Left kidney (tissue), 8 donors: ENCODE measurements around the gene FGD2. TPM values are rescaled to one million over a fixed set of nuclear protein-coding genes. Genes with fewer than 3 reads are reported as not detected.

ENCODE experiments used
- DNase-seq: peaks from one replicate; pipeline ENCODE4 v3.0.0-alpha.2; 2013
- long read RNA-seq, 8 donors: transcript quantifications; one replicate each; lab custom pipeline, GENCODE V29; 2026
- polyA plus RNA-seq: library from polyadenylated mRNA; unstranded; fragments of 120-200 nt; gene quantifications from one replicate; pipeline ENCODE4 v1.2.1, GENCODE V29; 2013; ENCODE audit not compliant: insufficient read length

FGD2 gene, protein sequence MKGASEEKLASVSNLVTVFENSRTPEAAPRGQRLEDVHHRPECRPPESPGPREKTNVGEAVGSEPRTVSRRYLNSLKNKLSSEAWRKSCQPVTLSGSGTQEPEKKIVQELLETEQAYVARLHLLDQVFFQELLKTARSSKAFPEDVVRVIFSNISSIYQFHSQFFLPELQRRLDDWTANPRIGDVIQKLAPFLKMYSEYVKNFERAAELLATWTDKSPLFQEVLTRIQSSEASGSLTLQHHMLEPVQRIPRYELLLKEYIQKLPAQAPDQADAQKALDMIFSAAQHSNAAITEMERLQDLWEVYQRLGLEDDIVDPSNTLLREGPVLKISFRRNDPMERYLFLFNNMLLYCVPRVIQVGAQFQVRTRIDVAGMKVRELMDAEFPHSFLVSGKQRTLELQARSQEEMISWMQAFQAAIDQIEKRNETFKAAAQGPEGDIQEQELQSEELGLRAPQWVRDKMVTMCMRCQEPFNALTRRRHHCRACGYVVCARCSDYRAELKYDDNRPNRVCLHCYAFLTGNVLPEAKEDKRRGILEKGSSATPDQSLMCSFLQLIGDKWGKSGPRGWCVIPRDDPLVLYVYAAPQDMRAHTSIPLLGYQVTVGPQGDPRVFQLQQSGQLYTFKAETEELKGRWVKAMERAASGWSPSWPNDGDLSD
- 2.5 TPM for polyA plus RNA-seq
- long read RNA-seq, donor 1: 0 reads
- long read RNA-seq, donor 2: 0 reads
- long read RNA-seq, donor 3: 0 reads
- long read RNA-seq, donor 4: 0 reads
- long read RNA-seq, donor 5, partial matches to known transcripts: 0 of 1 reads
- long read RNA-seq, donor 5, other reads (novel, unspliced or antisense): 0 of 1 reads
- long read RNA-seq, donor 6: 0 reads
- long read RNA-seq, donor 7: 0 reads
- long read RNA-seq, donor 8, partial matches to known transcripts: 0 of 2 reads
- long read RNA-seq, donor 8, other reads (novel, unspliced or antisense): 0 of 2 reads

GRCh38 chr6:37005061-37005810, at the start of gene FGD2:
FGD2 (plus strand) TSS chr6:37005655; CDS start chr6:37005818, 163 bp downstream.
- DNase-seq: no peak

- no peak for DNase-seq
Observed at GRCh38 chr6:36955671-36956445, 49.6 kb upstream of the FGD2 start.

- DNase-seq: no peak
Observed at GRCh38 chr6:36956446-36956820, 49.0 kb upstream of the FGD2 start.

DNA sequence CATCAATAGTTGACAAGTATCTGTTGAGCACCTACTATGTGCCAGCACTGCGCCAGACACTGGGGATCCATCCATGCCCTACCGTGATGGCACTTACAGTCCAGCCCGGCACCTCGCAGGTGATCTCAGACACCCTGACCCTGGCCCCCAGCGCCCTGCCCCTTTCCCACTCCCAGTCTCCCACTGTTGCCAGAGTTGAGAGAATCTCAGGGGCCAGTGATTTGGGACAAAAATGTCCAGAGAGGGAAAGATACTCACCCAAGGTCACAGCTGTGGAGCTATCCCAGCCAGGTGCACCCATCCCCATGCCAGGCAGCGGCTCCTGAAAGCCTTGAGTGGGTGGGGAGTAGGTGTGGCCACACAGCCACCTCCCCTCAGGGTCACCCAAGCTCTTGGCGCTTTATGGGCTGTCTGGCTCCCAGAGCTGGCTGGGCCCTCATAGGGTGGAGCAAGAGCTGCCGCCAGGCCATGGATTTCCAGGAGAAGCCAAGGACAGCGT, 47.6 kb upstream of the FGD2 start:
- DNase-seq: no peak

DNA sequence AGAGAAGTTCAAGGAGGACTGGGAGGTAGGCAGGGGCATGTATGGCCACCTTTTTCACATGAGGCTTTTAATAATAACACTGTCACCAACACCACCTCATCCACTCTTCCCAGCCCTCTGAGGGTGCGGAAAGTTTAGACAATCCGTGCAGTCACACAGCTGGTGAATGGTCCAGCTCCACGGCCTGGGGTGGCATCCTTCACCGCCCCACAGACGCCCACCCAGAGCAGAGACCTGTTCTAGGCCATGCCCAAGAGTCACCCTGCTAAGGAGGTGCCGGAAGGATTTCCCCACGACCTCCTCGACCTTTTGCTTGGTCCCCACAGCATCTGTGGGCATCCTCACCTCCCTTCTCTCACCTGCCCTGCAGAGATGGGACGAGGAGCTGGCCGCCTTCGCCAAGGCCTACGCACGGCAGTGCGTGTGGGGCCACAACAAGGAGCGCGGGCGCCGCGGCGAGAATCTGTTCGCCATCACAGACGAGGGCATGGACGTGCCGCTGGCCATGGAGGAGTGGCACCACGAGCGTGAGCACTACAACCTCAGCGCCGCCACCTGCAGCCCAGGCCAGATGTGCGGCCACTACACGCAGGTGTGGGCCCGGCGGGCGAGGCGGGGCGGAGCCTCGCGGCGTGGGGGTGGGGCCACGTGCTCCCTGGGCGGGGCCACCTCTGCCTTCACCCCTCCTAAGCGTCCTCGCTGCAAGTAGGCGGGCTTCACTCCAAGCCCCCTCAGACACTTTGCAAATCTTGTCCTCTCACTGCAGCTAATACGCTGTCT, 46.5 kb upstream of the FGD2 start:
- DNase-seq: no peak

DNA sequence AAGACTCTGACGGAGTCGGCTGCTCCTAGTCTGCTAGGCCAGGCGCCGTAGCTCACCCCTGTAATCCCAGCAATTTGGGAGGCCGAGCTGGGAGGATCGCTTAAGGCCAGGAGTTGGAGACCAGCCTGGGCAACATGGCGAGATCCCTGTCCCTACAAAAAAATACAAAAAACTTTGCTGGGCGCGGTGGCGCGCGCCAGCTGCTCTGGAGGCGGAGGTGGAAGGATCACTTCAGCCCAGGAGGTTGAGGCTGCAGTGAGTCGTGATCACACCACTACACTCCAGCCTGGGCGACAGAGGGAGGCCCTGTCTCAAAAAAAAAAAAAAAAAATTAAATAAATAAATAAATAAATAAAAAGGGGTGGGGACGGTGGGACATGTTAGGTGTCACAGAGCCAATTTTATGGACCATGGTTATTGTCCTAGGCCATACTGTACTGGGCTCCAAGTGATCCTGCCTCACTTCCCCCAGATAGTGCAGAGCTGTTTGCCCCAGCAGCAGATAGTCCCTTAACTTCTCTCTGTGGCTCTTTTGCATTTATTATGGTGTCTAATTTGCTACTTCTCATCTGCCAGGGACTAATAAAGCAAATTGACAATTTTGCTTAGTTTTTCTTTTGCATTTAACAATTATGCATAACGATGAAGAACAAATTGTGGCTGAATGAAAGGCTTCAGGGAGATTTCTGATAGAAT, 45.8 kb upstream of the FGD2 start:
- DNase-seq: no peak

GRCh38 chr6:36961441-36962435, 43.7 kb upstream of the FGD2 start:
- DNase-seq: no peak

DNA sequence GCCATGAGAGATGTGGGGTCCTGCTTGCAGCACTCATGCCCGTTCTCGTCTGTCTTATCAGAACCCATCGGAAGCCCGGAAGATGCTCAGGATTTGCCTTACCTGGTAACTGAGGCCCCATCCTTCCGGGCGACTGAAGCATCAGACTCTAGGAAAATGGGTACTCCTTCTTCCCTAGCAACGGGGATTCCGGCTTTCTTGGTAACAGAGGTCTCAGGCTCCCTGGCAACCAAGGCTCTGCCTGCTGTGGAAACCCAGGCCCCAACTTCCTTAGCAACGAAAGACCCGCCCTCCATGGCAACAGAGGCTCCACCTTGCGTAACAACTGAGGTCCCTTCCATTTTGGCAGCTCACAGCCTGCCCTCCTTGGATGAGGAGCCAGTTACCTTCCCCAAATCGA, 42.6 kb upstream of the FGD2 start:
- DNase-seq: no peak

- DNase-seq: no peak
Observed at GRCh38 chr6:36963451-36964290, 41.8 kb upstream of the FGD2 start.

DNA sequence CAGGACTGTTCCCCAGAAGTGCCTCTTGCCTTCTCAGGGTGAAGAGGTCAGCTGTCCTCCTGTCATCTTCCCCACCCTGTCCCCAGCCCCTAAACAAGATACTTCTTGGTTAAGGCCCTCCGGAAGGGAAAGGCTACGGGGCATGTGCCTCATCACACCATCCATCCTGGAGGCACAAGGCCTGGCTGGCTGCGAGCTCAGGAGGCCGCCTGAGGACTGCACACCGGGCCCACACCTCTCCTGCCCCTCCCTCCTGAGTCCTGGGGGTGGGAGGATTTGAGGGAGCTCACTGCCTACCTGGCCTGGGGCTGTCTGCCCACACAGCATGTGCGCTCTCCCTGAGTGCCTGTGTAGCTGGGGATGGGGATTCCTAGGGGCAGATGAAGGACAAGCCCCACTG, 41.1 kb upstream of the FGD2 start:
- DNase-seq: no peak

DNA sequence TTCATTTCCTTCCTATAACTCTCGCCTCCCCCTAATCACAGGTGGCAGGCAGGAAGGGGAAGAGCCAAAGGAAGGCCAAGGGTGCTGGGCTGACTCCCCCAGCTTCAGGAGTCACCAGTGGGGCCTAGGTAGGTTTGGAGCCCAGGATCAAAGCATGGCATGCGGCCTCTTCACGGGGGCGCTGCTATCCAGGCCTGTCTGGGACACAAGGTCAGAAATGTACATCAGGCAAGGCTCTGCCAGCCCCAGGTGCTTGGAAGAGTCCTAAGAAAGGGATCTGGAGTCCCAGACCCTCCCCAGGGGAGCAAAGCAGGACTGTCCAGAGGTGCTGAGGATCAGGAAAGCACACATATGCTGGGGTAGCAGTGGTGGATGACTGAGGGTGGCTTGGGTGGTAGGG, 40.5 kb upstream of the FGD2 start:
- DNase-seq: no peak

DNA sequence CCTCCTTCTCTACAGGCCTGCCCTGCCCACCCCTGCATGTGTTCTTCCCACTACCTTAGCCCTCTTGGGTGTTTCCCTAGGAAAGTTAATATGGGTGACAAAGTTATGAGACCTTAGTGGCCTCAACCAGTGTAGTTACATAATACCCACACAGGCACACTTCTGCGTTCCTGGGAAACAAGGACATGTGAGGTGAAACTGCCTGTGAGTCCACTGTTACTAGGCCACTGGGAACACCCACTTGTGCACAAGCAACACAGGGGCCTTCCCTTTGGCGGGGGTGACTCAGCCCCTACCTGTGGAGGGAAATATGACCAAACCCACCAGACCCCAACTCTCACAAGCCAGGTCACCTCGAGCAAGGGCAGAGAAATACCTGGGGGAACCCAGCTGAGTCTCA, 38.2 kb upstream of the FGD2 start:
- no peak for DNase-seq

- DNase-seq: no peak
Observed at GRCh38 chr6:36967757-36968156, 37.7 kb upstream of the FGD2 start.

GRCh38 chr6:36968266-36968977, 37.0 kb upstream of the FGD2 start:
- no peak for DNase-seq

GRCh38 chr6:36969240-36969691, 36.2 kb upstream of the FGD2 start:
- no peak for DNase-seq

GRCh38 chr6:36969988-36970891, 35.2 kb upstream of the FGD2 start:
- no peak for DNase-seq
